Sigmoid colon (tissue), 4 donors: ENCODE measurements around the gene PLB1.

ENCODE experiments used
- CTCF ChIP-seq, 4 experiments: fragments of 450-650 bp in 3 of 4; fragments of 200-600 bp in 1 of 4; IDR thresholded peaks; one replicate each; pipeline ENCODE4 v1.5.1; 2016 to 2019; ENCODE audit warnings: antibody characterized with exemption in 4 of 4, mild to moderate bottlenecking in 3 of 4, moderate library complexity in 2 of 4
- EP300 ChIP-seq, 4 donors: sonication (generic); formaldehyde crosslinking; IDR thresholded peaks; one replicate each; pipeline ENCODE4 v1.6.1; 2017; ENCODE audit warnings: antibody characterized with exemption in 4 of 4
- POLR2A ChIP-seq, 2 donors: fragments of 450-650 bp; IDR thresholded peaks; one replicate each; pipeline ENCODE4 v1.6.1; 2016; ENCODE audit warnings: antibody characterized with exemption in 2 of 2, mild to moderate bottlenecking in 2 of 2, moderate library complexity in 2 of 2
- POLR2AphosphoS5 ChIP-seq, 4 donors: sonication (generic); formaldehyde crosslinking; IDR thresholded peaks; one replicate each; pipeline ENCODE4 v1.6.1; 2017; ENCODE audit warnings: antibody characterized with exemption in 4 of 4

- TF ChIP-seq CTCF (IDR thresholded peaks at IDR 0.05) (no peak), POLR2A (IDR thresholded peaks at IDR 0.05) (no peak), EP300 (IDR thresholded peaks at IDR 0.05) (no peak), POLR2AphosphoS5 (IDR thresholded peaks at IDR 0.05) (no peak)
Observed at GRCh38 chr2:28693223-28693622, 197.4 kb downstream of the PLB1 start.
